Measurements from ENCODE around the gene SEPTIN5. TPM values are rescaled to one million over a fixed set of nuclear protein-coding genes. Genes with fewer than 3 reads are reported as not detected.

SEPTIN5 gene
- total and polyA plus RNA-seq, 2 donors from 2014 or later = 10.4 to 13.0 TPM

DNA sequence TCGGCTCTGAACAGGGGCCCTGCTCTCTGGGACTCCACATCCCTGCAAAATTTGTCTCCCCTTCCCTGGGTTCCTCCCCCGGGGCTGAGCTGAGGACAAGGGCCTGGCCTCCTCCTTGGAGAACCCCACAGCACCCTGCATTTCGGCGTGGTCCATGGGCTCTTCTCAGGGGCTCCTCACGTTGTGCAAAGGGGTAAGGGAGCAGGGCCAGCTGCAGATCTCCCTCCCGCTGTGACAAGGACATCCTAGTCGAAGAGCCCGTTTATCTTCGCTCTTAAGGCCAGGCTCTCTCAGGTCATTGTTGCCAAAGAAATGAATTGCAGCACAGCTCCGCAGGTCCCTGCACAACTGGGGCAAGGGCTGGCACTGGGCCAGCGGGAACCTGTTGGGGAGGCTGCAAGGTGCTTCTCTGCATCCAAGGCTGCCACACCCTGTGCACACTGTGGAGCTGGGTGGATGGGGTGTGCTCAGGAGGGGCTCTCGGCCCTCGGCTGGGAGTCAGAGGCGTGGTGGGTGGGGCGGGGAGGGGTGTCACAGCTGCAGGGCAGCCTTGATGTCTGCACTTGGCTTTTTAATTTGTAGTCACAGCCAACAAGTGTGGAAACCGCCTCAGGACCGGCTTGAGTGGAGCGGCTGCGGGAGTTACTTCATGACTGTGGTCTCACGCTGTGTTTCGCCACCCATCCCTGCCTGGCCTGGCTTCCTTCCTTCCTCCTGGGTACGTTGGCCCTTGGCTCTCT is 26.6 kb upstream of the SEPTIN5 start:
- Histone ChIP-seq H3K27ac (ENCODE audit: low read depth in 2 of 2, low read length in 2 of 2) (no peak overlapping the region), H3K9ac (ENCODE audit: low read length in 3 of 3) (no peak overlapping the region), H3K27me3 (ENCODE audit: control insufficient read depth, insufficient read depth, low read length) (no peaks in the 10 kb centered on the region), H3K4me1 (ENCODE audit: control insufficient read depth in 2 of 3, insufficient read depth in 2 of 3, low read depth in 1 of 3, low read length in 3 of 3) (peaks cover 0 to 3% (median 0%) of the 10 kb centered on the region in 3 donors), H3K4me3 (ENCODE audit: low read length in 3 of 3) (no peak overlapping the region), H3K9me3 (ENCODE audit: control insufficient read depth in 2 of 3, insufficient read depth in 1 of 3, low read length in 3 of 3) (no peaks in the 10 kb centered on the region), H3K36me3 (ENCODE audit: control insufficient read depth in 2 of 3, insufficient read depth in 3 of 3, low read length in 3 of 3) (no peaks in the 10 kb centered on the region)
- DNase-seq (no peak), FAIRE-seq (no peak)
- TF ChIP-seq, protein P1, sequence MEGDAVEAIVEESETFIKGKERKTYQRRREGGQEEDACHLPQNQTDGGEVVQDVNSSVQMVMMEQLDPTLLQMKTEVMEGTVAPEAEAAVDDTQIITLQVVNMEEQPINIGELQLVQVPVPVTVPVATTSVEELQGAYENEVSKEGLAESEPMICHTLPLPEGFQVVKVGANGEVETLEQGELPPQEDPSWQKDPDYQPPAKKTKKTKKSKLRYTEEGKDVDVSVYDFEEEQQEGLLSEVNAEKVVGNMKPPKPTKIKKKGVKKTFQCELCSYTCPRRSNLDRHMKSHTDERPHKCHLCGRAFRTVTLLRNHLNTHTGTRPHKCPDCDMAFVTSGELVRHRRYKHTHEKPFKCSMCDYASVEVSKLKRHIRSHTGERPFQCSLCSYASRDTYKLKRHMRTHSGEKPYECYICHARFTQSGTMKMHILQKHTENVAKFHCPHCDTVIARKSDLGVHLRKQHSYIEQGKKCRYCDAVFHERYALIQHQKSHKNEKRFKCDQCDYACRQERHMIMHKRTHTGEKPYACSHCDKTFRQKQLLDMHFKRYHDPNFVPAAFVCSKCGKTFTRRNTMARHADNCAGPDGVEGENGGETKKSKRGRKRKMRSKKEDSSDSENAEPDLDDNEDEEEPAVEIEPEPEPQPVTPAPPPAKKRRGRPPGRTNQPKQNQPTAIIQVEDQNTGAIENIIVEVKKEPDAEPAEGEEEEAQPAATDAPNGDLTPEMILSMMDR (IDR thresholded peaks at IDR 0.05; ENCODE audit: borderline replicate concordance, extremely low read depth, insufficient read depth) = no peak
- intact Hi-C loops (cut with DNase I) = no loop called here

DNA sequence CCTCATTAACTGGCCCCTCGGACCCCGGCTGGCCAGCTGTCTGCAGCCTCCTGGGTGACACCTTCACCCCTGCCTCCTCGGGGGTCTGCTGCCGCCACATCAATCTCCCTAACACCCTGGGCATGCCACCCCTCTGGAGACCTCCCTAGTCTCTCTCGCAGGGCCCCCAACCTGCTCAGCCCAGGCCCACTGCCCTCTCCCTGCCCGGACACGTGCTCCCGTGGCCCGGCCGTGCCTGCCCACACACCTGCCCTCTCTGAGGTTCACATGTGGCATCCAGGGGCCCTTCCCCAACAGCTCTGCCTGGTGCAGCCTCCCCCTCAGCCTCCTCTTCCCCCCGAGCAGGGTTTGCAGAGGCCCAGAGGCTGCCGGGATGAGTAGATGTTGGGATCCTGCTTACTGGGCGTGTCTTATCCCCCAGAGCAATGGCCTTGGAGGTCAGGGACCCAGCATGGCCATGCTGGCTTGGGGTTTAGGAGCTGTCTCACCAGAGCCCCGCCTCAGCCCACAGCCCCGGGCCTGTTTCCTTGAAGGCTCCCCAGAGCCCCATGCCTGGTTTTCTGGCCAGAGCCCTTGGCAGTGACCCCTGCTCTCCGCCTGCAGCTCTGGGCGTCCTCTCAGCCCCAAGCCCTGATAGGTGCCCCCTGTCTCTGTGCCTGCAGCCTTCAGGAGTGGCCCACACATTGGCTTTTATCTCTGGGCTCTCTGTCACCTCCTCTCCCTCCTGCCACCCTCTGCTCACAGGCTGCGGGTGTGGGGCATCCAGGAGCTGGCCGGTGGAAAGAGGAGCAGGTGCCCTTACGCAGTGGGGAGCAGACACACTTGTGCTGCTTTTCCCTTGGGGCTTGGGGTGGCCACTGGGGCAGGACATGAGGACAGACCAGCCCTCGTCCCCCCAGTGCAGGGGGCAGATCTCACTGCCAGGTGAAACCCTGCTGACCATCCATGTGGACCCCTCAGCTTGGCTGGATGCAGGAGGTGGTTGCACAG is 25.7 kb upstream of the SEPTIN5 start:
- H3K36me3 ChIP-seq (ENCODE audit: control insufficient read depth in 2 of 3, insufficient read depth in 3 of 3, low read length in 3 of 3) = no peaks in the 10 kb centered on the region
- H3K27ac ChIP-seq (ENCODE audit: low read depth in 2 of 2, low read length in 2 of 2) = no peak overlapping the region
- H3K27me3 ChIP-seq (ENCODE audit: control insufficient read depth, insufficient read depth, low read length) = no peaks in the 10 kb centered on the region
- DNase-seq = no peak
- peaks cover 0 to 3% (median 0%) of the 10 kb centered on the region in 3 donors for H3K4me1 ChIP-seq (ENCODE audit: control insufficient read depth in 2 of 3, insufficient read depth in 2 of 3, low read depth in 1 of 3, low read length in 3 of 3)
- no peak for FAIRE-seq
- intact Hi-C loops (cut with DNase I) = no loop called here
- TF ChIP-seq, protein P1 (IDR thresholded peaks at IDR 0.05; ENCODE audit: borderline replicate concordance, extremely low read depth, insufficient read depth) = no peak
- no peak overlapping the region for H3K9ac ChIP-seq (ENCODE audit: low read length in 3 of 3)
- no peak overlapping the region for H3K4me3 ChIP-seq (ENCODE audit: low read length in 3 of 3)
- H3K9me3 ChIP-seq (ENCODE audit: control insufficient read depth in 2 of 3, insufficient read depth in 1 of 3, low read length in 3 of 3) = no peaks in the 10 kb centered on the region

DNA sequence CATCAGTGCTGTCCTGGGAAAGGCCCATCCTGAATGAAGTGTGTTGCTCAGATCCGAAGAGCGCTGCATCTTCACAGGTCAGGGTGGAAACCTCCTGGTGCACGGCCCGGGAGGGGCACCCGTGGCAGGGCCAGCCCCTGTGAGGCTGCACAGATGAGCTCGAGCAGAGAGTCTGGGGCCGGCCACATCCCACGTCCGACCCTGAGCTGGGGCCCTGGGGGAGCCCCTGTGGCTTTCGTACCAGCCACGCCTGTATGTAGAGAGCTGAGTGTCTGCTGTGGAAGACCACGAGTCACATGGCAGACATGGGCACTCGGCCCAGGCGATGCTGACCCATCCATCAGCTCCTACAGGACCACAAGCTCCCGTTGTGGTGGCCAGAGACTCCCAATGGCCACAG is 24.9 kb upstream of the SEPTIN5 start:
- DNase-seq (no peak), FAIRE-seq (no peak)
- no peak overlapping the region for H3K27ac ChIP-seq (ENCODE audit: low read depth in 2 of 2, low read length in 2 of 2)
- TF ChIP-seq, protein P1 (IDR thresholded peaks at IDR 0.05; ENCODE audit: borderline replicate concordance, extremely low read depth, insufficient read depth) = no peak
- peaks cover 0 to 3% (median 0%) of the 10 kb centered on the region in 3 donors for H3K4me1 ChIP-seq (ENCODE audit: control insufficient read depth in 2 of 3, insufficient read depth in 2 of 3, low read depth in 1 of 3, low read length in 3 of 3)
- intact Hi-C loops (cut with DNase I) = no loop called here
- H3K9ac ChIP-seq (ENCODE audit: low read length in 3 of 3) = no peak overlapping the region
- no peaks in the 10 kb centered on the region for H3K27me3 ChIP-seq (ENCODE audit: control insufficient read depth, insufficient read depth, low read length)
- H3K9me3 ChIP-seq (ENCODE audit: control insufficient read depth in 2 of 3, insufficient read depth in 1 of 3, low read length in 3 of 3) = no peaks in the 10 kb centered on the region
- H3K4me3 ChIP-seq (ENCODE audit: low read length in 3 of 3) = no peak overlapping the region
- H3K36me3 ChIP-seq (ENCODE audit: control insufficient read depth in 2 of 3, insufficient read depth in 3 of 3, low read length in 3 of 3) = no peaks in the 10 kb centered on the region
